Activated CD8-positive, alpha-beta memory T cell treated with anti-CD3 and anti-CD28 coated beads, Interleukin-2, amount 50 U/mL, for 1 hour (primary cell): Measurements from ENCODE around the gene RS1.

Source experiments
- DNase-seq: peaks from one replicate; pipeline ENCODE4 v3.0.0-alpha.2; 2020; ENCODE audit errors: extremely low read depth

Gene RS1

GRCh38 chrX:18672008-18672407 lies at the start of gene RS1:
Gene RS1 (minus strand): TSS chrX:18672108. CDS start chrX:18672068, 40 bp downstream.
- no peak for DNase-seq

- no peak for DNase-seq
Measured at GRCh38 chrX:18719852-18720251, 47.9 kb upstream of the RS1 start.

GRCh38 chrX:18714910-18715309 lies 43.0 kb upstream of the RS1 start:
- no peak for DNase-seq

DNA sequence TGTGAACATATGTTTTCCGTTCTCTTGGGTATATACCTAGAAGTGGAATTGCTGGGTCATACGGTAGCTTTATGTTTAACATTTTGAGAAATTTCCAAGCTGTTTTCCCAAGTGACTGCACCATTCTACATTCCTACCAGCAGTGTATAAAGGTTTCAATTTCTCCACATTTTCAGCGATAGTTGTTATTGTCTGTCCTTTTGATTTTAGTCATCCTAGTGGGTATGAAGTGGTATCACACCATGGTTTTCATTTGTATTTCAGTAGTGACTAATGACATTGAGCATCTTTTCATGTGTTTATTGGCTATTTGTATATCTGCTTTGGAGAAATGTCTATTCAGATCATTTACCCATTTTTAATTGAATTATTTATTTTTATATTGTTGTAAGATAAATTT lies 37.9 kb upstream of the RS1 start:
- DNase-seq = no peak

DNA sequence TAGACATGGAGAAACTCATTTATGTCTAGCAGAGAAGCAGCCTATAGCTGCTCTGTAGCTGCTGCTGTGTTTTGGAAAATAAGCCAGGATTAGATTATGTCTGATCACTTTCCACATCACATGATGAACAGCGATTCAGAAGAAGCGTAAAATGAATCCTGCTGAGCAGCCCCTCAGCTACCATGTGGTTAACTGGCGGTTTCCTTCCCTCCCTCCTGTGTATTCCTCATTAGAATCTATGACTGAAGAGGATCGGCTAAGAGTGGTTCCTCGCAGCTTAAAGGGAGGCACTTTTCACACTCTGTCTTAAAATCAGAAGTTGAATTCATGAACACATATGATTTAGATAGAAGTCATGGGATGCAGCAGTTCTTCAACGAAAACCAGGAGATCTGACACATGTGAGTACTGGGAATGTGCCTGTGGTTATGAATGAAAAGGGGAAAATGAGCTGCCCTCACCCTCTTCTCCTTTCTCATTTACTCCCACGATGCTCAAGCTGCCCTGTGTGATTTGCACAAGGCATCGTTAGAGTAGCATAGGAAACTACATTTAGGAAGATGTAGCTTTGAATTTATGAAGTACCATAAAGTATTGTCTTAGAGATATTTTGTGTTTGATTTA lies 35.6 kb upstream of the RS1 start, which contains the start of gene PPEF1:
Gene PPEF1 (plus strand): TSS at position 220 of the 624 bp plus-strand sequence. CDS start 136 bp downstream, at position 356.
- DNase-seq = no peak

DNA sequence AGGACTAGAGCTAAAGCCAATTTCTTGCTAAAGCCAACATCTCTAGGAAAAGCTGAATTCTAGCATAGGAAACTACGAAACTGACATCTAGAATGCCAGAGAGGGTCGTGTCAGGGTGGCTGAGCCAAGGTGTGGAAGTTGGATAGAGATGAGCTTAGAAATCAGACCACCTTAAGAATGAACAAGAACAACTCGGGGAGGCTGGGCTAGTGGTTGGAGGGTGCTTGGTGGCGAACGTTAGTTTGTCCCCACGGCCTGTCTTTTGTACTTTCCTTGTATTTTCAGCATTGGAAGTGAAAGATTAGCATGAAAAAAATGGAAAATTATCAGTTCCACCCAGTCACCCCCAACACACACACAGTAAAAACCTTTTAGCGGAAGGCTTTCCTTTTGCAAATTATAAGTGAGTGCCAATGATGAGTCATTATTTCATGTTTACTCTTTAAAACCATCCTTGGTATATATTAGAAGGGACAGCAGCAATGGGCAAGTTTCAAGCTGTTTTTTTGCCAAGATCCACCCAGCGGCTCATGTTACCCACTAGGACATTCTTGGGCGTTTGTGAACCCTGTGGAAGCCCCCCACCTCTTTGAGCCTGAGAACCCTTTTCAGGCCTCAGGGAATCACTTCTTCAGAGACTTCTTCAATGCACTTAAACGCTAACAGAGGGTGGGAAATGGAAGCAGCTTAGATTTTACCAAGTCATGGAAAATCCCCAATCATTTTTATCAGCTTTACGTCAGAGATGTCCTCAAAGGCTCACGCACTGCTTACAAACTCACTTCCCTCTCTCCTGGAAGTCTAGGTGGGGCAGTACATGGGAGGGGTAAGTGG lies 30.7 kb upstream of the RS1 start:
- no peak for DNase-seq

GRCh38 chrX:18701621-18702361 lies 29.9 kb upstream of the RS1 start:
- DNase-seq = no peak

DNA sequence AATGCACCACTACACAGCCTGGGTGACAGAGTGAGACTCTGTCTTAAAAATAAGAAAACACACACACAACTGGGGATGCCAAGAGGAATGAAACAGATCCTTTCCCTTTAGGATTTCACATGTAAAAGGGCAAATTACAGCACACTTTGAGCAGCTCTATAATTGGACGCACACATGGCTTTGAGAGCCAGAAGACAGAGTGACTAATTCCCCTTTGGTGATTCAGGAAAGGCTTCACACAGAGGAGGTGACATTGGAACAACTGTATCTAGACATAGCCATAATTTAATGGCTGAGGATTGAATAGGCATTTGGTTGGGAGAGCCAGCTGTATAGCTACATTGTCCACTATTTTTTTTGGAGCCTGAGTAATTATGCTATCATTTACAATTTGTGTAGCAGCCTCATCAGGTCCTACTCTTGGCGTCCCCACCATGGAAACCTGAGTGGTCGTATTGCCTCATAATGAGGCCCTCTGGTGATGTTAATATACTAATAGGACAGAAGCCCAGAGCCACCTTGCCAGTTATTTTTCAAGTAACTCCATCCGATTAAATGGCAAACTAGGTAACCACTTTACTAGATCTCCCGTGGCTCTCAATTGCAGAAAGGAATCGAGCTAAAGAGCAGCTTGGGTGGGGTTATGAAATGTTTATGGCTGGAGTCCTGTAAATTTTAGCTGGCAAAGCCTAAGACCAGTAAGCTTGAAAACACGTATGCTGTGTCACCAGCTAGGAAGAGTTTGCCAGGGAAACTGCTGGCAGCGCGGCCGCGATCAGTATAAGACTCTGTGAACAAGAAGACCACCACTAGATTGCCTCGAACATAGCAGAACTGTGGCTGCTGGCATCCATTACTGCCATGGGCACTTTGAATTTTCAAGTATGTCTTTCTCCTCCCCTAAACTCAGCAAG lies 27.1 kb upstream of the RS1 start:
- no peak for DNase-seq

DNA sequence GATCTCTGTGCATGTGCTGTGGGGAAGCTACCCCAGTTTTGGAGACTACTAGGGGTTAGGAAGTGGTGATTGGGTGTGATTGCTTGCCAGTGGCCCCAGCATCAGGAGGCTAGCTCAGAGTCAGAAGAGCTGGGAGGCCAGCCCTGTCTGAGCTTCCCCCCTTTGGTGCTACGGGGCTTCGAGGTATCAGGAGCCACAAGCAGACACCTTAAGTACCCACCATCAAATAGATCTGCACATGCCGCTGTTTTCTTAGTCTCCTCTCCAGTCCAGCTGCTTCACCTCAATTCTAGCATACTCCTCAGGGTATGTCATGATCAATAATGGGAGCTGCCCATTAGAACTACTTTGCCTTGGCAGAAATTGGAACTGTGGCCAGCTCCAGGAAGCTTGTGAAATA lies 24.7 kb upstream of the RS1 start:
- DNase-seq = no peak

DNA sequence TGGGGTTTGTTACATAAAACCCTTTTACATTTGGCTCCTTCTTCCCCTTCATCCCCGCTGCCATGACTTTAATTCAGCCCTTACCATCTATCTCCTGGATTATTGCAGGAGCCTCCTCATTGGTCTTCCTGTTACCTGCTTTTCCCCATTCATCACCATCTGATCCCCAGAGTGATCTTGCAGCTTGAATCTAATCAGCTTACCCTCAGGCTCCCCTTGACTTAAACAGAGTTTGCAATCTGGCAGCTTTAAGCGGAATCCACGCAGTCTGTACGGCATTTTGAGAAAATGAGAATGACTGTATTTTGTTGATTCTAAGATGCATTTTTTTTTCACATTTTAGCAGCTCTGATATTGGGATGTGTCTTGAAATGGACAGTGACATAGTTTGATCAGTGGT lies 20.6 kb upstream of the RS1 start:
- DNase-seq = no peak

GRCh38 chrX:18691431-18691830 lies 19.5 kb upstream of the RS1 start:
- no peak for DNase-seq

GRCh38 chrX:18687856-18688495 lies 16.1 kb upstream of the RS1 start:
- DNase-seq = no peak

DNA sequence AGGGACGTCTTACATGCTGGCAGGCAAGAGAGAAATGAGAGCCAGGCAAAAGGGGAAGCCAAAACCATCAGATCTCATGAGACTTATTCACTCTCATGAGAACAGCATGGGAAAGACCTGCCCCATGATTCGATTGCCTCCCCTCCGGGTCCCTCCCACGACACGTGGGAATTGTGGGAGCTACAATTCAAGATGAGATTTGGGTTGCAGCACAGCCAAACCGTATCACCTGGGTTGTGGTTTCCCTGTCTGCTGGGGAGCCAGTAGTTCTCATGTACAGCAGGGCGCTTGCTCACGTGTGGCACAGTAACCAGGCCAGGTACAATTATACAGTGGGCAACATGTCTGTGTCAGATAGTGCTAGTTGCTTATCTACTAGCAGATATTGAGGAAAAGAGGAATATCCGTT lies 11.1 kb upstream of the RS1 start:
- DNase-seq = no peak

DNA sequence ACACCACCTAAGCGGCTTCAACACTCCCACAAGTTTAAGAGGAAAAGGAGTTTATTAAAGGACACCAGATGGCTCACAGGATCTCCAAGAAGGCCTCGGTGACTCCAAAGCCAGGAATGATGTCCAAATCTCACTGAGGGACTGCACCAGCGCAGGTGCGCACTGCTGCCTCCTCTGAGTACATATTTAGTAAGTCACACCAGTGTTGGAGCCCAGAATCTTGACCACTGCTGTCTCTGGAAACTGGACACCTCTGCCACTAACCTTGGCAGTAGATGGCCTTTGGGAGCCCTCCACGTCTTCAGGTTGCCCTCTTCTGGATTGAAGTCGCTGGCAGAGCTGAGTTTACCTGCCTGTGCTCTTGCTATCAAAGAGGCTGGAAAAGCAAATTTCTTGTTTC lies 10.1 kb upstream of the RS1 start:
- DNase-seq = no peak

DNA sequence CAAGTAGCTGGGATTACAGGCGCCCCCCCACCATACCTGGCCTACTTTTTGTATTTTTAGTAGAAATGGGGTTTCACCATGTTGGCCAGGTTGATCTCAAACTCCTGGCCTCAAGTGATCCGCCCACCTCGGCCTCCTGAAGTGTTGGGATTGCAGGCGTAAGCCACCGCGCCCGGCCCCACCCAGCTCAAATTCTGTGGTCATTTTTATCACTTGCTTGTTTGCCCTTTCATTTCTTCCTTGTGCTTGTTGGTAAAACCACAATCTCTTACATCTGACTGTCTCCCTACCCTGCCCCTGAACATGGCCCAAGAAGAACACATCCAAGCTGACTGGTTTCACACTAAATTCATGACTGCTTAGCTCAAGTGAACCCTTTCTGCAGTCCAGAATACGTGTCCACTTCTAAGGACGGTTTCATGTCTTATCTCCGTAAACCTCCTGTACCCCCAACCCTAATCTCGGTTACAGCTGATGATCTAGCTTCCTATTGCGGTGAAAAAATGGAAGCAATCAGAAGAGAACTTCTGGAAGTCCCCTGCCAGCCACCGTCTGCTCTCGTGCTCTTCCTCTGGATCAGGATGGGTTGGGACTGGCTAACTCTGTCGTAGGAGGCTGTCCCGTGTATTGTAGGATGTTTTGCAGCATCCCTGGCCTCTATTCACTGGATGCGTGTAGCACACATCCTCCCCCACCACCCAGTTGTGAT lies 5.4 kb upstream of the RS1 start:
- no peak for DNase-seq

GRCh38 chrX:18676470-18676869 lies 4.6 kb upstream of the RS1 start:
- no peak for DNase-seq

GRCh38 chrX:18676050-18676449 lies 4.1 kb upstream of the RS1 start:
- no peak for DNase-seq

DNA sequence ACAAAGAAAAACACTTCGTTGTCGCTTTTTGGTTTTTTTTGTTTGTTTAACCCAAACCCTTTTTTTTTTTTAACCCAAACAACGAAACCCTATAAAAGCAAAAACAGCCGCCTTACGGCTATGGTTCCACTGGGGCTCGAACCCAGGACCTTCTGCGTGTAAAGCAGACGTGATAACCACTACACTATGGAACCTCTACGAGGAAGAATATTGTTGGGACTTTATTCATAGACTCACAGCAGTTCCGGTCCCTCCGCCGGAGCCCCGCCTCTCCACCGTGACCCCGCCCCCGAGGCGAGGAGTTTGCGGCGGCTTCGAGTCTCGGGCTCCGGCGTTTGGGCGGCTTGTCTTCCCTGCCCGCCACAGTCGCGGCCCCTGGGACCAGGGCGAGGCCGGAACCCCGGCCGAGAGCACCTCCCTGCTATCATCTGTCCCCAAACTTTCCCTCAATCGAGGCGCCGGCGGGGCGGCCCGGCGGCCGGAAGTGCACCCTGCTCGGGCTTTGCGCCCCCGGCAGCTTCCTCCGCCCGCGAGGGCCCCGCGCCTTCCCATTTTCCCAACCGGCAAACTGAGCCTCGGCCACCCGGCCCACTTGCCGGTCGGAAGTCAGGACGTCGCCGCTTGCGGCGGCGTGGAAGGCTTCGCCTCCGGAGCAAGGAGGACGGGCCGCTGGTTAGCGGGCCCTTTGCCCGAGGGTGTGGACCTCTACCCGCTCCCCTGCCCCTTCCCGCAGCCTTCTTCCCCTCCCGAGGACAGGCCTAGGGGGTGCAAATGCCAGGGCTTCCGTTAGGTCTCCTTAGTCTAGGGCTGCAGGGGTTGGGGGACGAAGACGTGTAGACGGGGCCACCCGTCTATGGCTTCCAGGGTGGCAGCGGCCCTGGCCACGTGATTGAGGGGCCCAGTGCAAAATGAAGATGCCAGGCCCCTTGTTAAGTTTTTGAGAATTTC lies 3.2 kb upstream of the RS1 start:
- DNase-seq = peak; percentile 35

GRCh38 chrX:18674417-18674787 lies 2.5 kb upstream of the RS1 start:
- no peak for DNase-seq
